Upper lobe of left lung (tissue), 4 donors: ENCODE results near the gene CHIT1.

Experiments used
- POLR2A ChIP-seq, 4 donors: fragments of 450-650 bp; IDR thresholded peaks; one replicate each; pipeline ENCODE4 v1.5.1; 2016 to 2017; ENCODE audit warnings: antibody characterized with exemption in 4 of 4, mild to moderate bottlenecking in 2 of 4
- POLR2AphosphoS5 ChIP-seq, 2 donors: sonication (generic); formaldehyde crosslinking; IDR thresholded peaks; one replicate each; pipeline ENCODE4 v1.5.1; 2017; ENCODE audit warnings: antibody characterized with exemption in 2 of 2
- TF ChIP-seq, protein P1 (sequence below), 6 experiments: fragments of 450-650 bp in 4 of 6; fragments of 200-600 bp in 2 of 6; sonication (generic) in 2 of 6; IDR thresholded peaks; one replicate each; pipeline ENCODE4 v1.5.1; 2016 to 2019; ENCODE audit warnings: antibody characterized with exemption in 6 of 6

DNA sequence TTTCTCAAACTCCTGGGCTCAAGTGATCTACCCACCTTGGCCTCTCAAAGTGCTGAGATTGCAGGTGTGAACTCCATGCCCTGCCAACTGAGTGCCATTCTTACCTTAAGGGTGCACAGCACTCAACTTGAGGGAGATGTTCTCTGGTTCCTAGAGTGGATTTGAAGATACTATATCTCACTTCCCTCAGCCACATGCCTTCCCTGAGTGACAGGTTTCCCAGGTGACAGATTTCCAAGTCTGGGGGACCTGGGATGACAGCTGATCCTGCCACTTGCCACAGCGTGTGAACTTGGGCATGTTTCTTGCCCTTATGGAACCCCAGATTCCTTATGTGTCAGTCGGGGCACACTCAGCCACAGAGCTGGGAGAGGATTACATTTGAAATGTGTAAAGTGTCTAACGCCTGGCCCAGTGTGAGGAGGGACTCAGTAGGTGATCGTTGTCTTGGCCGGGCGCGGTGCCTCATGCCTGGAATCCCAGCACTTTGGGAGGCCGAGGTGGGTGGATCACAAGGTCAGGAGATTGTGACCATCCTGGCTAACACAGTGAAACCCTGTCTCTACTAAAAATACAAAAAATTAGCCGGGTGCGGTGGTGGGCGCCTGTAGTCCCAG, 46.3 kb upstream of the CHIT1 start:
- TF ChIP-seq, protein P1, sequence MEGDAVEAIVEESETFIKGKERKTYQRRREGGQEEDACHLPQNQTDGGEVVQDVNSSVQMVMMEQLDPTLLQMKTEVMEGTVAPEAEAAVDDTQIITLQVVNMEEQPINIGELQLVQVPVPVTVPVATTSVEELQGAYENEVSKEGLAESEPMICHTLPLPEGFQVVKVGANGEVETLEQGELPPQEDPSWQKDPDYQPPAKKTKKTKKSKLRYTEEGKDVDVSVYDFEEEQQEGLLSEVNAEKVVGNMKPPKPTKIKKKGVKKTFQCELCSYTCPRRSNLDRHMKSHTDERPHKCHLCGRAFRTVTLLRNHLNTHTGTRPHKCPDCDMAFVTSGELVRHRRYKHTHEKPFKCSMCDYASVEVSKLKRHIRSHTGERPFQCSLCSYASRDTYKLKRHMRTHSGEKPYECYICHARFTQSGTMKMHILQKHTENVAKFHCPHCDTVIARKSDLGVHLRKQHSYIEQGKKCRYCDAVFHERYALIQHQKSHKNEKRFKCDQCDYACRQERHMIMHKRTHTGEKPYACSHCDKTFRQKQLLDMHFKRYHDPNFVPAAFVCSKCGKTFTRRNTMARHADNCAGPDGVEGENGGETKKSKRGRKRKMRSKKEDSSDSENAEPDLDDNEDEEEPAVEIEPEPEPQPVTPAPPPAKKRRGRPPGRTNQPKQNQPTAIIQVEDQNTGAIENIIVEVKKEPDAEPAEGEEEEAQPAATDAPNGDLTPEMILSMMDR (IDR thresholded peaks at IDR 0.05) = no peak
- no peak for TF ChIP-seq POLR2A (IDR thresholded peaks at IDR 0.05)
- no peak for TF ChIP-seq POLR2AphosphoS5 (IDR thresholded peaks at IDR 0.05)
